Panc1 (cell line): ENCODE results near the gene SLCO3A1. TPM values are rescaled to one million over a fixed set of nuclear protein-coding genes. Genes with fewer than 3 reads are reported as not detected.

Experiments
- ATAC-seq: fragments of 200-7000 bp; cut with Tn5 transposase; 2 replicates; pipeline ENCODE4 v1.9.1; 2020; ENCODE audit warnings: mild to moderate bottlenecking, moderate library complexity
- BruUV-seq: library from RNA; stranded (reverse); fragments of 400-500 nt; replicated peaks from 2 replicates; lab custom pipeline; 2021; lab: Mats Ljungman, UMichigan
- CTCF ChIA-PET: fragments of 300-600 bp; sonication (Branson Sonifier 250); formaldehyde crosslinking; loops from one replicate; lab custom pipeline; 2022; ENCODE audit warnings: antibody characterized with exemption; lab: Charles Lee
- POLR2A ChIA-PET: fragments of 300-600 bp; sonication (Branson Sonifier 250); formaldehyde crosslinking; loops from one replicate; lab custom pipeline; 2022; ENCODE audit warnings: antibody characterized with exemption; lab: Charles Lee
- DNase-seq: peaks from one replicate; pipeline ENCODE4 v3.0.0-alpha.2; 2010; ENCODE audit warnings: low read depth, low spot score
- H3K27ac ChIP-seq: 2 replicates; pipeline ENCODE4 v1.5.1; 2011; ENCODE audit warnings: mild to moderate bottlenecking, low read length, inconsistent platforms
- H3K27me3 ChIP-seq: fragments of 200-500 bp; sonication (Bioruptor generic); 2 replicates; pipeline ENCODE4 v1.6.0; 2014; ENCODE audit warnings: low read length, inconsistent platforms; ENCODE audit not compliant: control insufficient read depth, insufficient read depth
- H3K36me3 ChIP-seq: fragments of 200-500 bp; sonication (Bioruptor generic); 2 replicates; pipeline ENCODE4 v1.5.1; 2014; ENCODE audit warnings: inconsistent platforms, mild to moderate bottlenecking, low read length, moderate library complexity; ENCODE audit not compliant: control insufficient read depth, insufficient read depth
- H3K4me1 ChIP-seq: 2 replicates; pipeline ENCODE4 v1.5.1; 2011; ENCODE audit warnings: inconsistent platforms, mild to moderate bottlenecking, low read length, moderate library complexity; ENCODE audit not compliant: control insufficient read depth, insufficient read depth
- H3K4me3 ChIP-seq, 2 experiments: 2 replicates each; pipeline ENCODE4 v1.5.1; 2011 to 2012; ENCODE audit warnings: low read depth in 2 of 2, low read length in 2 of 2, mild to moderate bottlenecking in 2 of 2, inconsistent platforms in 1 of 2, moderate library complexity in 1 of 2
- H3K9me3 ChIP-seq: fragments of 200-500 bp; sonication (Bioruptor generic); 2 replicates; pipeline ENCODE4 v1.5.1; 2014; ENCODE audit warnings: low read depth, mild to moderate bottlenecking, inconsistent platforms, low read length, moderate library complexity; ENCODE audit not compliant: control insufficient read depth, insufficient read depth
- POLR2AphosphoS5 ChIP-seq: IDR thresholded peaks from 2 replicates; pipeline ENCODE4 v1.6.1; 2012; ENCODE audit warnings: mild to moderate bottlenecking, low read depth, low read length, moderate library complexity
- SIN3A ChIP-seq: IDR thresholded peaks from 2 replicates; pipeline ENCODE4 v1.6.1; 2012; ENCODE audit warnings: low read depth, mild to moderate bottlenecking, low read length, moderate library complexity, borderline replicate concordance; ENCODE audit not compliant: insufficient read depth
- TCF7L2 ChIP-seq: IDR thresholded peaks from 2 replicates; pipeline ENCODE4 v1.6.1; 2011; ENCODE audit warnings: mild to moderate bottlenecking, low read depth, low read length, inconsistent platforms
- in situ Hi-C: cut with HindIII; loops from 2 replicates; pipeline ENCODE4 v1.10.0; 2016; ENCODE audit warnings: low sequenced_read_pairs, low pct_unique_long_range_greater_than_20kb
- intact Hi-C: fragments of 100-400 bp; cut with micrococcal nuclease; formaldehyde crosslinking; loops from one replicate; pipeline ENCODE4 v1.10.0; 2022; ENCODE audit not compliant: unreplicated experiment
- total RNA-seq: library from RNA; stranded (reverse); gene quantifications from one replicate; pipeline ENCODE4 v1.2.1, GENCODE V29; 2021; ENCODE audit not compliant: unreplicated experiment
- TF ChIP-seq, protein P1 (sequence below), 2 experiments: IDR thresholded peaks; 2 replicates each; pipeline ENCODE4 v1.6.1; 2011 to 2012; ENCODE audit warnings: low read depth in 2 of 2, control low read depth in 1 of 2, low read length in 1 of 2, mild to moderate bottlenecking in 1 of 2, moderate library complexity in 1 of 2; ENCODE audit not compliant: insufficient read depth in 1 of 2
- TF ChIP-seq, protein P2 (sequence below): fragments of 450-650 bp; IDR thresholded peaks from 2 replicates; pipeline ENCODE4 v1.5.1; 2017; ENCODE audit warnings: mild to moderate bottlenecking

The SLCO3A1 gene
- total RNA-seq, 1 experiment from 2014 or later = 20.6 TPM

DNA sequence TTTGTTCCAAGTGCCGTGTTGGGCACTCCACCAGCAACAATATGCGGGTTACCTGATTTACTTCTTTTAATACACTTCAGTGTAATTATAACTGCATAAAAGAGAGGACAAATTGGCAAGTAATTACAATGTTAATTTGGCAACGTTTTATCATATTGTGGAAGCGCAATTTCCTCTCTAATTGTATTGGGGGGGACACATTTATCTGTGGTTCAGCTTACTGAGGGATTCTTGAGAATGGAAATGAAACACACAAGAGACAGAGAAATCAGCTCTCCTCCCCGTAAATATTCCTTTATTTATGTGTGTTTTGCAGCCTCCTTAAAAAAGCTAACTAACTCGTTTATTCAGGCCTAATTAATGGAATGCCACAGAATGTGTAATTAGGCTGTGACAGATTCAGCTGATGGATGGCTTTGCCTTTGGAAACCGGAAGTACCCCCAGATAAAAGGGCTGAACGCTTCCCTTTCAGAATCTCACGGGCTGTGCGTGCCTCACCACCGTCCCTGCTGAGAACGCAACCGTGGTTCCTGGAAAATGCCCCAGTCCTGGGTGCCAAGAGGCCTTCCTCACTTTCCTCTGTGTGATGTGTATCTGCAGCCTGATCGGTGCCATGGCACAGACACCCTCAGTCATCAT lies 293.1 kb downstream of the SLCO3A1 start:
- H3K4me1 ChIP-seq = no peaks in the 10 kb centered on the region
- H3K27me3 ChIP-seq = no peaks in the 10 kb centered on the region
- DNase-seq (no peak), ATAC-seq (no peak)
- BruUV-seq = no TSS peak
- TF ChIP-seq TCF7L2 = no peak
- TF ChIP-seq POLR2AphosphoS5 = no peak
- TF ChIP-seq SIN3A = no peak
- TF ChIP-seq, protein P1, sequence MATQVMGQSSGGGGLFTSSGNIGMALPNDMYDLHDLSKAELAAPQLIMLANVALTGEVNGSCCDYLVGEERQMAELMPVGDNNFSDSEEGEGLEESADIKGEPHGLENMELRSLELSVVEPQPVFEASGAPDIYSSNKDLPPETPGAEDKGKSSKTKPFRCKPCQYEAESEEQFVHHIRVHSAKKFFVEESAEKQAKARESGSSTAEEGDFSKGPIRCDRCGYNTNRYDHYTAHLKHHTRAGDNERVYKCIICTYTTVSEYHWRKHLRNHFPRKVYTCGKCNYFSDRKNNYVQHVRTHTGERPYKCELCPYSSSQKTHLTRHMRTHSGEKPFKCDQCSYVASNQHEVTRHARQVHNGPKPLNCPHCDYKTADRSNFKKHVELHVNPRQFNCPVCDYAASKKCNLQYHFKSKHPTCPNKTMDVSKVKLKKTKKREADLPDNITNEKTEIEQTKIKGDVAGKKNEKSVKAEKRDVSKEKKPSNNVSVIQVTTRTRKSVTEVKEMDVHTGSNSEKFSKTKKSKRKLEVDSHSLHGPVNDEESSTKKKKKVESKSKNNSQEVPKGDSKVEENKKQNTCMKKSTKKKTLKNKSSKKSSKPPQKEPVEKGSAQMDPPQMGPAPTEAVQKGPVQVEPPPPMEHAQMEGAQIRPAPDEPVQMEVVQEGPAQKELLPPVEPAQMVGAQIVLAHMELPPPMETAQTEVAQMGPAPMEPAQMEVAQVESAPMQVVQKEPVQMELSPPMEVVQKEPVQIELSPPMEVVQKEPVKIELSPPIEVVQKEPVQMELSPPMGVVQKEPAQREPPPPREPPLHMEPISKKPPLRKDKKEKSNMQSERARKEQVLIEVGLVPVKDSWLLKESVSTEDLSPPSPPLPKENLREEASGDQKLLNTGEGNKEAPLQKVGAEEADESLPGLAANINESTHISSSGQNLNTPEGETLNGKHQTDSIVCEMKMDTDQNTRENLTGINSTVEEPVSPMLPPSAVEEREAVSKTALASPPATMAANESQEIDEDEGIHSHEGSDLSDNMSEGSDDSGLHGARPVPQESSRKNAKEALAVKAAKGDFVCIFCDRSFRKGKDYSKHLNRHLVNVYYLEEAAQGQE (IDR thresholded peaks at IDR 0.05; ENCODE audit: insufficient read depth in 1 of 2, low read depth in 2 of 2, low read length in 1 of 2) = no peak
- TF ChIP-seq, protein P2, sequence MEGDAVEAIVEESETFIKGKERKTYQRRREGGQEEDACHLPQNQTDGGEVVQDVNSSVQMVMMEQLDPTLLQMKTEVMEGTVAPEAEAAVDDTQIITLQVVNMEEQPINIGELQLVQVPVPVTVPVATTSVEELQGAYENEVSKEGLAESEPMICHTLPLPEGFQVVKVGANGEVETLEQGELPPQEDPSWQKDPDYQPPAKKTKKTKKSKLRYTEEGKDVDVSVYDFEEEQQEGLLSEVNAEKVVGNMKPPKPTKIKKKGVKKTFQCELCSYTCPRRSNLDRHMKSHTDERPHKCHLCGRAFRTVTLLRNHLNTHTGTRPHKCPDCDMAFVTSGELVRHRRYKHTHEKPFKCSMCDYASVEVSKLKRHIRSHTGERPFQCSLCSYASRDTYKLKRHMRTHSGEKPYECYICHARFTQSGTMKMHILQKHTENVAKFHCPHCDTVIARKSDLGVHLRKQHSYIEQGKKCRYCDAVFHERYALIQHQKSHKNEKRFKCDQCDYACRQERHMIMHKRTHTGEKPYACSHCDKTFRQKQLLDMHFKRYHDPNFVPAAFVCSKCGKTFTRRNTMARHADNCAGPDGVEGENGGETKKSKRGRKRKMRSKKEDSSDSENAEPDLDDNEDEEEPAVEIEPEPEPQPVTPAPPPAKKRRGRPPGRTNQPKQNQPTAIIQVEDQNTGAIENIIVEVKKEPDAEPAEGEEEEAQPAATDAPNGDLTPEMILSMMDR = no peak
- CTCF ChIA-PET = no interaction called here
- no peak overlapping the region for H3K4me3 ChIP-seq
- in situ Hi-C loops = no loop called here
- POLR2A ChIA-PET = no interaction called here
- H3K36me3 ChIP-seq = no peaks in the 10 kb centered on the region
- H3K27ac ChIP-seq = no peak overlapping the region
- H3K9me3 ChIP-seq = no peaks in the 10 kb centered on the region
- intact Hi-C loops = no loop called here

DNA sequence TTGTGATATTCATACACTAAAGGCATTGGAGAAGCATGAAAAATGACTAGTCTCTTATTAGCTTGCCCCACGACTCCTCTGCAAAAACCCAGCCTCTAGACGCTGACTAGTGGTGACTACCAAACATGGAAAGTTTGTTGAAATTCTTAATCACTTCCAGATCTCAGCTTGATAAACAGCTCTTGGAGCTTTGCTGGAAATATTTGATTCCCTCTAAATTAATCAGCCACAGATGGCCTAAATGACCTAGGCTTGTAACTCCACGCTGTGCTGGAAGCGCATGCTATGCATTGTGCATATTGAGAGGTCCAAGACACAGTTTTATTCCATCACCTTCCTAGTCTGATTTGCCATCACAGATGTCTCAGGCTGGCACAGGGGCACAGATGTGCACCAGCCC lies 295.5 kb downstream of the SLCO3A1 start:
- Histone ChIP-seq H3K4me3 (no peak overlapping the region), H3K27me3 (no peaks in the 10 kb centered on the region), H3K9me3 (no peaks in the 10 kb centered on the region), H3K27ac (no peak overlapping the region), H3K36me3 (no peaks in the 10 kb centered on the region), H3K4me1 (no peaks in the 10 kb centered on the region)
- intact Hi-C loops (no loop called here), in situ Hi-C loops (no loop called here)
- no TSS peak for BruUV-seq
- no peak for ATAC-seq
- DNase-seq = no peak
- TF ChIP-seq, protein P2 = no peak
- no peak for TF ChIP-seq POLR2AphosphoS5
- TF ChIP-seq SIN3A = no peak
- no peak for TF ChIP-seq TCF7L2
- TF ChIP-seq, protein P1 (IDR thresholded peaks at IDR 0.05; ENCODE audit: insufficient read depth in 1 of 2, low read depth in 2 of 2, low read length in 1 of 2) = no peak
- POLR2A ChIA-PET = no interaction called here
- CTCF ChIA-PET = no interaction called here
